Medulla oblongata (tissue), 1 donor: ENCODE data around the gene UGT1A10.

ENCODE experiments used
- DNase-seq: peaks from one replicate; pipeline ENCODE4 v3.0.0-alpha.2; 2015; ENCODE audit errors: extremely low spot score

UGT1A10 gene

DNA sequence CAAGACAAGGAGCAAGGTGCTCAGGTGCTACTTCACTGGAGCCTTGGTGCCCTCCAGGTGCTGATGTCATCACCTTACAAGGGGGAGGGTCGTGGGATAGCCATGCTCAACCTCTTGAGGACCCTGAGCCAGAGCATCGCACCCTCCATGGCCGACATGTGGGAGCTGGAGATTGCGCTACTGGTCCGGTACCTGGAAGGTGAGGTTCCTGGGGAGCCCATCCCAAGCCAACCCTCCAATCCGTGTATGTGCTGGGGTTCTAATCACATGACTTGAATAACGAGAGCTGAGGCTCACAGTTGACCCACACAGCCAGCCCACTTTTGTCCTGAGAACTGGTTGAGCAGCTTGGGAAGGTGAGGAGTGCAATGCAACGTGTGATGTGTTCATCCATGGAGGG is 167.7 kb downstream of the UGT1A10 start:
- no peak for DNase-seq

DNA sequence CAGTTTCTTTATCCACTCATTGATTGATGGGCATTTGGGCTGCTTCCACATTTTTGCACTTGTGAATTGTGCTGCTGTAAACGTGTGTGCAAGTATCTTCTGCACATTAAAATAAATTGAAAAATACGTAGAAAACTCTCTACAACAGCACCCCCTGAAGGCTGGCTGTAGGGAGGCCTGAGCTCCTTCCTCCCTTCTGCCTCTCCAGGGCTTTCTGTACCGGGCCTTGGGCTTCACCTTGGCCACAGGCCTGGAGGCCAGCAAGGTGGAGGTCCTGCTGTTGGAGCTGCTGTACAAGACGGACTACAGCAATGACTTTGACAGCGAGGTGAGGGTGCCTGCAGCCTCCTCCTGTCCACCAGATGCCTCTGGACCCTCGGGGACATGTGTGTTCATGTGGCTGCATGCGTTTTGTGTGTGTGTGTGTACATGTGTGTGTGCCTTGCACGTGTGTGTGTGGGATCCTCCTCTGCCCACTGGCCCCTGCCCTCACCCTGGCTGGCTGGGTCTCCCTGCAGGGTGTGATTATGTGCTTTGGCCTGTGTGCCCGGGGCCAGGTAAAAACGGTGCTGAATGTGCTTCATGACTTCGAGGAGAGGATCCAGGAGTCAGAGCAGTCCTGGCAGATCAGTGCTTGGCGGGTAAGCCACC is 171.1 kb downstream of the UGT1A10 start:
- no peak for DNase-seq

DNA sequence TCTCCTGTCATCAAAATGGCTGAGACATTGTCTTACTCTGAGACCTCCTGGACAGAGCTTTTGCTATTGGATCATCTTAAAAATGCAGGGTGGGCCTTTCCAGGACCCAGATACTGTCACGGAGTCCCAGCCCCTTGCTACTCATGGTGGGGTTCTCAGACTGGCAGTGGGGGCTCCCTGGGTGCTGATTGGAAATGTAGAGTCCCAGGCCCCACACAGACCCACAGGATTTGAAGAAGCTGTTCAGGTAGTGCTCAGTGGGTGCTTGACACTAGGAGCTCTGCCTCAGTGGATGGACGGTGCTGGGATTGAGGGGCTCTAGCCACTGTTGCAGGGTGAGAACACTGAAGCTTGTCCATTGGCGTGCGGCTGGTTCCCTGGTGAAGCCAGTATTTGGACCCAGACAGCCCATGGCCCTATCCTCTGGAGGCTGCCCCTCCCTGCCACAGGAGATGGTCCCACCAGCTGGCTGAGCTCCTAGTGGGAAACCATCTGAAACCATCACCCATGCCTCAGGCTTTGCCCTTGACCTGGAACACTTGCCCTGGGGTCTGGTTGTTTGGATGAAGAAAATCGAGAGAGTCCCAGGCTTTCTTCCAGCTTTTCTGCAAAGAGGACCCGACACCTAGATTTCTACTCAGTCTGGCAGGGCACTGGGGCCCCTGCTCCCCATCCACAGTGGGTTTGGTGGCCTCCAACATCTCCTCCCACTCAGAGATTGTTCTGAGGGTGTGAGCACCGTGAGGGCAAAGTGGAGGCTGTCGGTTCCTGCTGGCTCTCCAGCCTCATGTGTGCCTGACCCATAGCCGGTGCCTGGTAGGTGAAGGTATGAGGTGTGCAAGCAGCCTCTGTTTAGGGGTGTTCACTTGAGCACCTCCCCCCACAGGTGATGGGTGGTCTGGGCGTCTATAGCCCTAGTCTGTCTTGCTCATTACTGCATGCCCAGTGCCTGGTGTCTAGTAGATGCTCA is 172.0 kb downstream of the UGT1A10 start:
- no peak for DNase-seq

GRCh38 chr2:233810385-233810784 is 174.1 kb downstream of the UGT1A10 start:
- no peak for DNase-seq

GRCh38 chr2:233811087-233811486 is 174.8 kb downstream of the UGT1A10 start:
- no peak for DNase-seq

GRCh38 chr2:233811732-233812131 is 175.5 kb downstream of the UGT1A10 start:
- no peak for DNase-seq

GRCh38 chr2:233813236-233814055 is 177.2 kb downstream of the UGT1A10 start:
- no peak for DNase-seq

GRCh38 chr2:233814056-233814835 is 178.0 kb downstream of the UGT1A10 start:
- no peak for DNase-seq

DNA sequence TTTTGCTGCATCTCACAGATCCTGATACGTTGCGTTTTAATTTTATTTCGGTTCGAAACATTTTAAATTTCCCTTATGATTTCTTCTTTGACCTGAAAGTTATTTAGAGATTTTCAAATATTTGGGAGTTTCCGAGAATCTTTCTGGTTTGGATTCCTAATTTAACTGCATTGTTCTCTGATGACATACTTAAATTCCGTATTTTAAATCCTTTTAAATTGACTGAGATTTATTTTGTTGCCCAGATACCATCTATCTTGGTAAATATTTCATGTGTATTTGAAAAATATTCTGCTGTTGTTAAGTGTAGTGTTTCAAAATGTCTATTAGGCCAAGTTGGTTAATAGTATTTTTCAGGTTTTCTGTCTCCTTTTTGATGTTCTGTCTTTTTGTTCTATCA is 179.6 kb downstream of the UGT1A10 start:
- DNase-seq, result no peak

GRCh38 chr2:233816334-233816733 is 180.1 kb downstream of the UGT1A10 start:
- no peak for DNase-seq

DNA sequence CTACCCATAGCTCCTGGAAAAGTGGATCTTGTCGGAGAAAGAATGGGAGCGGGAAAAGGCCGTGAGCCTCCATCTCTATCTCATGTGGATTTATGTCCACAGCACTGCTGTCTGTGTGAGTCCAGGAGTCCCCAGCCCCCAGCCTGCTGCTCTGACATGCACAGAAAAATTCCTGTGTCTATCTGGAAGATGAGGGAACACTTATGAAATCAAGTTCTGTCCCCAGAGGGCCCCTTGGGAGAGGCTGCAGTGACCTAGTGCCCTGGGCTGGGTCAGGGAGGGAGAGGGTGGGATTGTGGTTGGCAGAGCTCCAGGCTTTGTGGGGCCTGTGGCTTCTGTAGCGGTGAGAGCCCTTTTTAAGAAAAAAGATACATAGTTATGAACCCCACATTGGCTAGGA is 180.5 kb downstream of the UGT1A10 start:
- DNase-seq, result no peak

GRCh38 chr2:233817361-233817911 is 181.2 kb downstream of the UGT1A10 start:
- DNase-seq, result no peak

DNA sequence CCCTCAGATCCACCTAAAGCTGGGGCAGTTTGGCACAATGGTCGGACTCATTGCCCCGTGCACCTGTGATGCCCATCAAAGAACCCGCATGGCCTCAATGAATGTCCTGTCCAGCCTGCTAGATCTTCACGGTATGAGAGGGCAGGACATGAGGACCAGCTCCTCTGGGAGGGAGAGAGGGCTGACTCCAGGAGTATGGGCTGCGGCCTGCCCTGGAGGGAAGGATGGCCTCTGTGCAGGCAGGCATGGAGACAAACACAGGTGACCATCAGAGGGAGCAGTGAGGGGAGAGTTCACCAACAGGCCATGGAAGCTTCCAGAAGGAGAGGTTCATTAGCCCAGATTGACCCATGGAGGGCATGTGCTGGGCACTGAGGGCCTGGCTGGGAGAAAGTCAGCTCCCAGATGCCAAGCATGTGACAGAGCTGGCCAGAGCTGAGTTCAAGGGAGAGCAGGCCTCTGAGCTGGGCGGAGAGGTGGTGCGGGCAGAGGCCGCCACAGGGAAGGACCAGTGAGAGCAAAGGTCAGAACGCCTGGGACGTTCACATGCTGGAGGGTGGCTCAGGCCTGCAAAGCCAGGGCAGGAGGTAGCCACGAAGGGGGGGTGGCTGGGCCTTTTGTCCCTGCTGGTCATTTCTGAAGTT is 181.9 kb downstream of the UGT1A10 start:
- no peak for DNase-seq

DNA sequence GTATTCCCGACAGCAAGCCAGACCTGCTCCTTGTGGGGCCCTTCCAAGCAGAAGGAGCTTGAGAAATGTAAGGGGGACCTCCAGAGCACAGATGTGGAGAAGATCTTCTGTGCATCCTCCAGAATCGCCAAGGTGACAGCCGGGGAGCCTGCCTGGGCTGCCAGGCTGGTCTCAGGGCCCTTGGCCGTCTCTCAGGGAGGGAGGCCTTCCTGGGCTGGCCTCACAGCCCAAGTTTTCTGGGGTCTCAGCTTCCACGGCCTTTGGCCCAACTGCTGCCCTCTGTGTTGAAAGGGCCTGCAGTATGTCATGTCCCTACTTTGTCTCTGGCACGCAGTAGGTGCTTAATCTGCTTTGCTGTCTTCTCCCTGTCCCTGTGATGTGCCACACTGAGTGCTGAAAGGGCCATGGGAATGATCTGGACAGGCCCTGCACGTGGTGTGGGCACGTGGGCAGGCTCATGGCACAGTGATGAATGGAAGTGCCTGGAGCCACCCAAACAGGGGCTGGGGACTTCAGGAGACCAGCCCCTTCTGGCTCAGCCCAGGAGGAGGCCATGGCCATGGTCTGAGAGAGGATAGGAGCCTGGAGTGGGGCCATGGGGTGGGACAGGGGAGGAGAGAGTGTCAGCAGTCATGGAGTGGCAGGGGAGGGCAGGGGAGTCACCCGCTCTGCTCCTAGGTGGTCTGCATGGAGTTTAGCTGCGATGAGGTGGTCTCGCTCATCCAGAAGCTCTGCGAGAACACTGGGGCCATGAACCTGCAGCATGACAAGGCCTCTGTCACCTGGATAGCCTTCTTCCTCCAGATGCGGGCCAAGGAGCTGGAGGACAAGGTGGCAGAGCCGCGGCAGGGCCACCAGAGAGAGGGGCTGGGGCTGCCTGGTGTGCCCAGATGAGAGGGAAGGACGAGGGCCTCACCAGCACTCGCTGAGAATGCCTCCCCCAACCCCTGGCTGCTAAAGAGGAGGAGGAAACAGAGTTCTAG is 182.7 kb downstream of the UGT1A10 start:
- DNase-seq, result no peak

GRCh38 chr2:233819884-233820773 is 183.9 kb downstream of the UGT1A10 start:
- DNase-seq, result no peak

DNA sequence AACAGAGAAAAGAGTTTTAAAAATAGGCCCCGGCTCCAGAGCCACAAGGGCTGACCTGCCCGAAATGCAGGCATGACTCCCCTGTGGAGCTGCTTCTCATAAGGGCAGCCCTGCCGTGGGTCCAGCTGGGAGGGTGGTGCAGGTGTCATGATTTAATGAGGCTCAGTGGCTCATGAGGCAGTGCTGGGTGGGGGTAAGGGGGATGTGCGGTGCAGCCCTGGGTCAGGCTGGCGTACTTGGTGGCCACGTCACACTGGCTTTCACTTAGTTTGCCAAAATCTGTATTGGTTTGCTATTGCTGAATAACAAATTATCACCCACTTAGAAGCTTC is 184.5 kb downstream of the UGT1A10 start:
- no peak for DNase-seq

DNA sequence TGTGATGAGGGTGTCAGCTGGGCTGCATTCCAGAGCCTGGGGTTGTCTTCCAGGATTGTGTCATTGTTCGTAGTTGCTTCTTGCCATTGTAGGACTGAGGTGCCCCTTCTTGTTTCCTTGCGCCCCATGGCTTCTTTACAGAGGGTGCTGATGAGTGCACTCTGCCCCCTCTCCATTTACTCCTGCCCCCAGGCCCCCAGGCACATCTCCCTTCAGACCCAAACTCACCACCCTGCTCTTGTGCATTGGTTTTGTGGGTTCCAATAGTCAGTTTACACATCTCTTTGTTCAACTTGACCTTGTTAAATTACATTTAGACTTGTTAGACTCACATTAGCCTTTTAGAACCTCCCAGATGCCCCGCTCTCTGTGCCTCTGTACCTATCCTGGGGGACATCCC is 184.9 kb downstream of the UGT1A10 start:
- no peak for DNase-seq

DNA sequence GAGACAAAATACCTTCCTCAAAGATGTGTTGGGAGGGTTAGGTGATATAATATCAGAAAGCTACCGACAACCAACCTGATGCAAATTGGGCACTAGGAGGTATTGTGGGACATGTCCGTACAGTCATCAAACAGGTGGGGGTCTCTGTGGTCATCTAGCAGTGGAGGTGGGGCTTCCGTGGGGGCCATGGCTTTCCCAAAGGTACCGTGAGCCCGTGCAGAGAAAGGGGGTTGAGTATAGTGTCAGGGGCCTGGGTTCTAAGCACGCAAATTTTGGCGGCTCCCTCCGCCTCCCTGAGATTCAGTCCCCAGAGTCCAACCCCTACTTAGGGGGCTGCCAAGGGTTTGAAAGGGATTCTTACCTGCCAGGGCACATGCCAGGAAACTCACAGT is 185.5 kb downstream of the UGT1A10 start:
- no peak for DNase-seq
